Muscle layer of colon (tissue), 2 donors: Measurements from ENCODE around the gene SERPING1.

ENCODE experiments used
- H3K27ac ChIP-seq: one replicate; pipeline ENCODE4 v1.7.0; 2013; ENCODE audit warnings: low read depth, mild to moderate bottlenecking, low read length, moderate library complexity
- H3K27me3 ChIP-seq, 2 donors: one replicate each; pipeline ENCODE4 v1.7.0; 2013; ENCODE audit warnings: low read length in 2 of 2, mild to moderate bottlenecking in 2 of 2; ENCODE audit not compliant: insufficient read depth in 2 of 2, control insufficient read depth in 1 of 2
- H3K36me3 ChIP-seq: one replicate; pipeline ENCODE4 v1.7.0; 2013; ENCODE audit warnings: mild to moderate bottlenecking, low read length; ENCODE audit not compliant: insufficient read depth
- H3K4me1 ChIP-seq: one replicate; pipeline ENCODE4 v1.7.0; 2013; ENCODE audit warnings: mild to moderate bottlenecking, low read length; ENCODE audit not compliant: insufficient read depth
- H3K4me3 ChIP-seq, 2 donors: one replicate each; pipeline ENCODE4 v1.7.0; 2013; ENCODE audit warnings: low read length in 2 of 2, low read depth in 1 of 2, mild to moderate bottlenecking in 1 of 2, moderate library complexity in 1 of 2
- H3K9ac ChIP-seq: one replicate; pipeline ENCODE4 v1.7.0; 2013; ENCODE audit warnings: low read length
- H3K9me3 ChIP-seq: one replicate; pipeline ENCODE4 v1.7.0; 2013; ENCODE audit warnings: mild to moderate bottlenecking, low read length
- donor health status: abdominal sarcoma.
- donor health status: Adenocarcinoma of cecum.

The SERPING1 gene

GRCh38 chr11:57598831-57599155, 1.3 kb downstream of the SERPING1 start:
- no peaks in the 10 kb centered on the region for H3K27me3 ChIP-seq
- peak overlapping the region; percentile 55 for H3K9ac ChIP-seq
- H3K9me3 ChIP-seq, result no peaks in the 10 kb centered on the region
- peak overlapping the region; percentile 45 to 78 for H3K4me3 ChIP-seq
- H3K36me3 ChIP-seq, result peaks cover 6% of the 10 kb centered on the region
- peaks cover 17% of the 10 kb centered on the region for H3K4me1 ChIP-seq
- peak overlapping the region; percentile 73 for H3K27ac ChIP-seq

DNA sequence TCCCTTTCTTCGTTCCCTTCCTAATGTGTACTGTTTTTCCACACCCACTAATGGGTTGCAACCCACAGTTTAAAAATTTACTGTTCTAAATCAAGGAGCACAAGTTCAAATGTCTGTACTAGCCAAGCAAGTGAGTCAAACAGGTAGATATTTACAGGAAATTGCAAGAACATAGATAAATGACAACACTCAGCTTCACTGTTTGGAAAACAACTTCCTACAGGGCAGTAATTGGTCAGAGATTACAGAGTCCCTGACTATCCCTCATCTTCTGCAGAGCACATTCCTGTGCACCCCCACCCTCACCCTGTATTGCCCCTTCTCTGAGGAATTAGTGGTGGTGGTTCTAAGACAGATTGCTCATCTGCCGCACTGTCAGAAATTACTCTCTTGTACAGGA, 1.9 kb downstream of the SERPING1 start:
- Histone ChIP-seq H3K36me3 (peaks cover 6% of the 10 kb centered on the region), H3K27ac (peak overlapping the region; percentile 73), H3K4me3 (peak overlapping the region in 1 of 2 donors; percentile 78), H3K9me3 (no peaks in the 10 kb centered on the region), H3K4me1 (peaks cover 17% of the 10 kb centered on the region), H3K9ac (no peak overlapping the region), H3K27me3 (no peaks in the 10 kb centered on the region)

GRCh38 chr11:57601297-57601696, 3.8 kb downstream of the SERPING1 start:
- Histone ChIP-seq H3K27me3 (no peaks in the 10 kb centered on the region), H3K9ac (no peak overlapping the region), H3K27ac (no peak overlapping the region), H3K4me1 (peaks cover 17% of the 10 kb centered on the region), H3K9me3 (no peaks in the 10 kb centered on the region), H3K4me3 (no peak overlapping the region), H3K36me3 (peaks cover 12% of the 10 kb centered on the region)

GRCh38 chr11:57604296-57605027, 7.0 kb downstream of the SERPING1 start:
- peaks cover 31% of the 10 kb centered on the region for H3K36me3 ChIP-seq
- H3K27me3 ChIP-seq, result no peaks in the 10 kb centered on the region
- no peak overlapping the region for H3K4me3 ChIP-seq
- H3K4me1 ChIP-seq, result peaks cover 2% of the 10 kb centered on the region
- no peaks in the 10 kb centered on the region for H3K9me3 ChIP-seq
- no peak overlapping the region for H3K9ac ChIP-seq
- H3K27ac ChIP-seq, result no peak overlapping the region

GRCh38 chr11:57605028-57605420, 7.5 kb downstream of the SERPING1 start:
- H3K9me3 ChIP-seq, result no peaks in the 10 kb centered on the region
- no peak overlapping the region for H3K9ac ChIP-seq
- no peaks in the 10 kb centered on the region for H3K4me1 ChIP-seq
- no peaks in the 10 kb centered on the region for H3K27me3 ChIP-seq
- H3K4me3 ChIP-seq, result no peak overlapping the region
- H3K36me3 ChIP-seq, result peaks cover 29% of the 10 kb centered on the region
- H3K27ac ChIP-seq, result no peak overlapping the region

GRCh38 chr11:57610170-57610569, 12.7 kb downstream of the SERPING1 start:
- Histone ChIP-seq H3K9ac (no peak overlapping the region), H3K27ac (no peak overlapping the region), H3K27me3 (no peaks in the 10 kb centered on the region), H3K4me3 (no peak overlapping the region), H3K9me3 (no peaks in the 10 kb centered on the region), H3K36me3 (peaks cover 66% of the 10 kb centered on the region), H3K4me1 (no peaks in the 10 kb centered on the region)

DNA sequence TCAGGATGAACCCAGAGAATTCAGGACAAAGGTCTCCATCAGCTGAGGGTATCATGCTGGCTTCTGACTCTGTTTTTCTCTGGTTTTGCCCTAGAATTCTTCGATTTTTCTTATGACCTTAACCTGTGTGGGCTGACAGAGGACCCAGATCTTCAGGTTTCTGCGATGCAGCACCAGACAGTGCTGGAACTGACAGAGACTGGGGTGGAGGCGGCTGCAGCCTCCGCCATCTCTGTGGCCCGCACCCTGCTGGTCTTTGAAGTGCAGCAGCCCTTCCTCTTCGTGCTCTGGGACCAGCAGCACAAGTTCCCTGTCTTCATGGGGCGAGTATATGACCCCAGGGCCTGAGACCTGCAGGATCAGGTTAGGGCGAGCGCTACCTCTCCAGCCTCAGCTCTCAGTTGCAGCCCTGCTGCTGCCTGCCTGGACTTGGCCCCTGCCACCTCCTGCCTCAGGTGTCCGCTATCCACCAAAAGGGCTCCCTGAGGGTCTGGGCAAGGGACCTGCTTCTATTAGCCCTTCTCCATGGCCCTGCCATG, 16.8 kb downstream of the SERPING1 start:
- no peak overlapping the region for H3K27ac ChIP-seq
- H3K27me3 ChIP-seq, result no peaks in the 10 kb centered on the region
- H3K9ac ChIP-seq, result no peak overlapping the region
- no peak overlapping the region for H3K4me3 ChIP-seq
- H3K36me3 ChIP-seq, result peaks cover 46% of the 10 kb centered on the region
- H3K9me3 ChIP-seq, result no peaks in the 10 kb centered on the region
- no peaks in the 10 kb centered on the region for H3K4me1 ChIP-seq

GRCh38 chr11:57615308-57615707, 17.8 kb downstream of the SERPING1 start:
- Histone ChIP-seq H3K9me3 (no peaks in the 10 kb centered on the region), H3K36me3 (peaks cover 45% of the 10 kb centered on the region), H3K4me3 (no peak overlapping the region), H3K9ac (no peak overlapping the region), H3K27ac (no peak overlapping the region), H3K4me1 (no peaks in the 10 kb centered on the region), H3K27me3 (no peaks in the 10 kb centered on the region)

DNA sequence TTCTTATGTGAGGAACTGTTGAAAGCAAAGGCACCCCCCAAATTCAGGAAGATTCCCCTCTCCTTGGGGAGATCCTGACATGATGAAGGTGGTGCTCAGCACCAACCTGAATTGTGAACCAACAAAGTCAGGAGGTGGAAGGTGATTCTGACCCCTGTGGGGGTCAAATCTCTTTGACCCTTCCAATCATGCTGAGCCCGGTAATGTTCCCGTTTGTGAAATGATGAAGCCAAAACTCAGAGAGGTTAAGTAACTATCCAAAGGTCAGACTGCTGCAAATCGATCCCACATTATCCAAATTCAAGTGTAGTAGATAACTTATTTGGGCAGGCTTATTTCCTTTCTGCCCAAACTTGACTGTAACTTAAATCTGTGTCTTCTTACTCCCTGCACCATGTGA, 19.1 kb downstream of the SERPING1 start:
- Histone ChIP-seq H3K27ac (no peak overlapping the region), H3K4me3 (no peak overlapping the region)

DNA sequence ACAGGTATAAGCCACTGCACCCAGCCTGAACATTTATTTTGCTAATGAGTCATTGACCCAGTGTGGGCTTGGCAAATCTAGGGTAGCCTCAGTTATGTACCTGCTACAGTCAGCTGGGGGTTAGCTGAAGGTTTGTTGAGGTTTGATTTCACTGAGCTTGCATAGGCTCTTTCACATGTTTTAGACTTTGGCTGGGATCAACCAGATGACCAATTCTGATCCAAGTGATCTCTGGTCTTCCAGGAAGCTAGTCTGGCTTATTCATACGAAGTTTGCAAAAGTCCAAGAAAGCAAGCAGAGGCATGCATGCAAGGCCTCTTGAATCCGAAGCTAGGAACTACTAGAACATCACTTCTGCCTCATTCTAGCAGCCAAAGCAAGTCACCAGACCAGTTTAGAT, 21.0 kb downstream of the SERPING1 start:
- no peak overlapping the region for H3K27ac ChIP-seq
- no peaks in the 10 kb centered on the region for H3K9me3 ChIP-seq
- H3K9ac ChIP-seq, result no peak overlapping the region
- no peaks in the 10 kb centered on the region for H3K27me3 ChIP-seq
- H3K4me3 ChIP-seq, result no peak overlapping the region
- peaks cover 21% of the 10 kb centered on the region for H3K36me3 ChIP-seq
- no peaks in the 10 kb centered on the region for H3K4me1 ChIP-seq

More for the DNA sequence above, 19.1 kb downstream of the SERPING1 start:
- Histone ChIP-seq H3K36me3 (peaks cover 34% of the 10 kb centered on the region), H3K4me1 (no peaks in the 10 kb centered on the region), H3K9me3 (no peaks in the 10 kb centered on the region), H3K27me3 (no peaks in the 10 kb centered on the region), H3K9ac (no peak overlapping the region)

DNA sequence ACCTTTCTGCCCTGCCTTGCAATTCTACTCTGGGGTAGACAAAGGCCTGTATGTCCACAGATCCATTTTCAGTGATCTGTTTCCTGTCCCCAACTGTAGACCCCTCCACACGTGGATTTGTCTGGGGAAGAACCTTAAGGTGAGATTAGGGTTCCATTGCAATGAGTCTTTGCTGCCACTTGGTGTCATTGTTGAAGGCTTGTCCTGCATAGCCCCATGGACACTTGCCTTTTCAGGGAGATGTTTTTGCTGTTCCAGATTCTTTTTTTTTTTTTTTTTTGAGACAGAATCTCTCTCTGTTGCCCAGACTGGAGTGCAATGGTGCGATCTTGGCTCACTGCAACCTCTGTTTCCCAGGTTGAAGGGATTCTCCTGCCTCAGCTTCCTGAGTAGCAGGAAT, 21.8 kb downstream of the SERPING1 start:
- H3K4me3 ChIP-seq, result no peak overlapping the region
- no peaks in the 10 kb centered on the region for H3K9me3 ChIP-seq
- H3K9ac ChIP-seq, result no peak overlapping the region
- H3K4me1 ChIP-seq, result no peaks in the 10 kb centered on the region
- no peak overlapping the region for H3K27ac ChIP-seq
- no peaks in the 10 kb centered on the region for H3K27me3 ChIP-seq
- H3K36me3 ChIP-seq, result peaks cover 12% of the 10 kb centered on the region

- no peak overlapping the region for H3K27ac ChIP-seq
- H3K27me3 ChIP-seq, result no peaks in the 10 kb centered on the region
- H3K4me1 ChIP-seq, result no peaks in the 10 kb centered on the region
- peaks cover 3% of the 10 kb centered on the region for H3K36me3 ChIP-seq
- no peak overlapping the region for H3K4me3 ChIP-seq
- no peaks in the 10 kb centered on the region for H3K9me3 ChIP-seq
- no peak overlapping the region for H3K9ac ChIP-seq
These were observed 23.0 kb downstream of the SERPING1 start for GRCh38 chr11:57620467-57620866.
